ENCODE data around the gene DMAC1. TPM values are rescaled to one million over a fixed set of nuclear protein-coding genes. Genes with fewer than 3 reads are reported as not detected.

DMAC1 gene
- total and polyA plus RNA-seq, 11 donors = 22.8 to 166 (median 108) TPM

GRCh38 chr9:7756088-7756487 lies 43.5 kb downstream of the DMAC1 start:
- no peak overlapping the region for H3K4me3 ChIP-seq
- TF ChIP-seq CTCF (IDR thresholded peaks at IDR 0.05) = no peak
- no peak for TF ChIP-seq POLR2A (IDR thresholded peaks at IDR 0.05)
- intact Hi-C loops (cut with DNase I) = no loop called here
- DNase-seq (no peak), ATAC-seq (no peak)
- no peak overlapping the region for H3K27ac ChIP-seq
- no peaks in the 10 kb centered on the region for H3K9me3 ChIP-seq
- no peaks in the 10 kb centered on the region for H3K36me3 ChIP-seq
- H3K27me3 ChIP-seq = no peaks in the 10 kb centered on the region
- H3K4me1 ChIP-seq = no peaks in the 10 kb centered on the region

GRCh38 chr9:7752481-7752880 lies 47.1 kb downstream of the DMAC1 start:
- H3K36me3 ChIP-seq = no peaks in the 10 kb centered on the region
- no peak for DNase-seq
- intact Hi-C loops (cut with DNase I) = no loop called here
- H3K9me3 ChIP-seq = peaks cover 0 to 6% (median 0%) of the 10 kb centered on the region in 12 donors
- H3K4me1 ChIP-seq = no peaks in the 10 kb centered on the region
- H3K27ac ChIP-seq = no peak overlapping the region
- TF ChIP-seq CTCF (IDR thresholded peaks at IDR 0.05) = no peak
- no peak for TF ChIP-seq POLR2A (IDR thresholded peaks at IDR 0.05)
- ATAC-seq = no peak
- WGBS, 4 donors = 75 to 86% (median 75%) methylated on average over 2 of the region's 2 CpGs
- H3K27me3 ChIP-seq = no peaks in the 10 kb centered on the region
- H3K4me3 ChIP-seq = no peak overlapping the region

All from heart left ventricle (tissue), 16 donors.